HG03064 (cell line): ENCODE results near the gene DERA.
"Not testable (repeated sequence)": the region's sequence is repeated elsewhere in the genome, so short reads cannot be mapped to it uniquely, and the experiment has no call there.

Source experiments
- ATAC-seq: cut with Tn5 transposase; IDR thresholded peaks from one replicate; pipeline ENCODE4 v1.9.1; 2021; ENCODE audit warnings: low read depth; ENCODE audit not compliant: unreplicated experiment

The DERA gene

DNA sequence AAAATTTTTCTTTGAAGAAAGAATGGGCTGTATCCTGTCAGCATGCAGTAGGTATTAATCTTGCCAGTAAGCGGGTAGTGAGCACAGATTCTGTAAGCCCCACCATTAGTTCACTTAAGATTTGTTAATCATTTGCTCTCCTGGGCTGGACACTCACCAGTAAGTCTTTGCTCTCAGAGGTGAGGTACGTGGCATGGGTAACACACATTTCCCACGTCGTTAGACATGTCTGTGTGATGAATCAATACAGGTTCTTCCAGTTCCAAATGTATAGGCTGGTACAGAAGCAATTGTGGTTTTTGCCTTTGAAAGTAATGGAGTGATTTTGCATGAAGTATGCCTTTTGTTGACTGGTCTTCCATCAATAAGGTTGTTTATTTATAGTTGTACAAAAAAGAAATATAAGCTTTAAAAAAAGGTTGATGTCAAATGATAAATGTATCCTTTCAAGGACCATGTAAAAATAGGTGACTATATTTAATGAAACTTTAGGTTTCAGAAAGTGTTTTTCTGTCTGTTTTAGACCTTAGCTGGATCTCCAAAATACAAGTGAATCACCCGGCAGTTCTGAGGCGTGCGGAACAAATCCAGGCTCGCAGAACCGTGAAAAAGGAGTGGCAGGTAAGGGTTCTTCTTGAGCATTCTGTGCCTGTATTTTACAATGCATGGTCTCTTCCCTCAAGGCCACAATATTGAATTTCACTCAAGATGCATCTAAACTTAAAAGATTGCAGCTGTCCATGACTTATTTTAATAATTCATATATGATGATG, 45.5 kb downstream of the DERA start:
- no peak for ATAC-seq

DNA sequence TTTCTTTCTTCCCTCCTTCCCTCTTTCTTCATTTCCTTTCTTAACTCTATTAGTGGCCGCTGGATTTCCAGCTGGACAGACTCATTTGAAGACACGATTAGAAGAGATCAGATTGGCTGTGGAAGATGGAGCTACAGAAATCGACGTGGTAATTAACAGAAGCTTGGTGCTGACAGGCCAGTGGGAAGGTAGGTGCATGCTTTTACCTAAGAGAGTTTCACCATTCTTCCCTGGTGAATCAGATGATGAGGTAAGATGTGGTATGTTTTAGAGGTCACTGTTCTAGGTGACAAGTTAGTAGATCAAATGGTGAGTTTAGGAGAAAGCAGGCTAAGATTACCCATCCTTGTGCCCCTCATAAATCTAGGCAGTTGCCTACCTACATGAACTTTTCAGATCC, 51.6 kb downstream of the DERA start:
- no peak for ATAC-seq

DNA sequence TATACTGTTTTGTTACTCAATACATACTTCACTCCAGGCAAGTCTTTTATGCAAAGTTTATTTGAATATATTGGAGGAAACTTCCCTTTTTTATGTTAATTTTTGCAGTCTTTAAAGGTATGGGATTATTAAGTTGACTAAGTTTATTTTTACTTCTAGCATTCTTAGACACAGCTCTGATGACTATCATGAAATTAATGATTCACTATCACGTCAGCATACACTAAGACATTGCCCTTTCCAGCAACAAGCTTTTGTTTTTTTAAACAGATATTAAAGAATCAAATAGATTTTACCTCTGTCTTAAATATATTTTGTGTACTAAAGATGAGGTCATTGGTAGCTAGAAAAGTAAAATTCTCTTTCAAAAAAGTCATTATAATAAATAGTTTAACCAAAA, 52.1 kb downstream of the DERA start:
- no peak for ATAC-seq

DNA sequence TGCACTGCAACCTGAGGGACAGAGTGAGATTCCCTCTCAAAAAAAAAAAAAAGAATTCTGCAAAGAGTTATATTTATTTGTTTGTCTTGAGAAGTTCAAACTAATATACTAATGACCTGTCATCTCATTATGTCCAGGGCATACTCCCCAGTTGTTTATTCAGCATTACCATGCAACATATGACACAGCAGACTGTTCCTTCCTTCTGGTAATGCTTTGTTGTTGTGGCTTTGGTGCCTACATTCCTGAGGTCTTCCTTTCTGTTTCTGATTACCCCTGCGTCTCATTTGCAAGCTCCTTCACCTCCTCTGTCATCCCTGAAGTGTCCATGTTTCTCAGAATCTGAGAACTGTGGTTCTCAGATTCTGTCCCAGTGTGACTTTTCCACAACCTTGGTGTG, 55.3 kb downstream of the DERA start:
- ATAC-seq, result no peak

DNA sequence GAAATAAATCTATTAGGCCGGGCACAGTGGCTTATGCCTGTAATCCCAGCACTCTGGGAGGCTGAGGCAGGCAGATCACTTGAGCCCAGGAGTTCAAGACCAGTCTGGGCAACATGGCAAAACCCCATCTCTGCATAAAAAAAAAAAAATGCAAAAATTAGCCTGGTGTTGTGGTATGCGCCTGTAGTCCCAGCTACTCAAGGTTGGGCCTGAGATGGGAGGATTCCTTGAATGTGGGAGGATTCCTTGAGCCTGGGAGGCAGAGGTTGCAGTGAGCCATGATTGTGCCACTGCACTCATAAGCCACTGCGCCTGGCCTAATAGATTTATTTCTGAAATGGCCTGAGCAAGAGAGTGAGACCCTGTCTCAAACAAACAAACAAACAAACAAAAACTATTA, 55.9 kb downstream of the DERA start:
- not testable (repeated sequence) for ATAC-seq

DNA sequence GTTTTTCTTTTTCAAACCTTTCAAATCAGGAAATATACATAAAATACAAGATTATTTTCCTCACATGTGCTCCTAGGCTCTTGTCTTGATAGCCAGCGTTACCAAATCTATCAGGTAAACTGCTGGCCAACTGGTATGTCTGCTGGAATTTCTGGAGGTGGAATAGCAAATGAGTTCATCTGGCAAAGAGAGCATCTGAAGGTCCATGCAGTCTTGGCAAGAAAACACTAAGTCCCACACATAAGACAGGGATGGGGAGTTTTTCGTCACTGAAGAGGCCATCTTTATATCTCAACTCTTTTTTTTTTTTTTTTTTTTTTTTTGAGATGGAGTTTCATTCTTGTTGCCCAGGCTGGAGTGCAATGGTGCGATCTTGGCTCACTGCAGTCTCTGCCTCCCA, 60.1 kb downstream of the DERA start:
- no peak for ATAC-seq

DNA sequence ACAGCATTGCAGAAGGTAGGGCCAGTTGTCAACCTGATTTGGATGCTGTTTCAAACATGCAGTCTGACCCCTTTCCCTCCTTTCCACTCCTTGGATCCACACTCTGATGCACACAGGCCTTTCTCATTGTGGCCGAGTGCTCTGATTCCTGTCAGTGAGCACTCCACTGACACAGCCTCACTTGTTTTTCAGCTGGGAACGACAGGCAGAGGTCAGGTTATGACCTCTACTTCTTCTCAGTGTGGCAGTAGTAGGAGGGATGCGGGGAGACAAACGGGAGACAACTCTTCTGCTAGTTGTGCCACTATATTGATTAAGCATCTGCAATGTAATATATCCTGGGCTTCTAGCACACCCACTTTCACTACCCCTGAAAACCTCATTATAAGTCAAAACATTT, 61.8 kb downstream of the DERA start:
- no peak for ATAC-seq

DNA sequence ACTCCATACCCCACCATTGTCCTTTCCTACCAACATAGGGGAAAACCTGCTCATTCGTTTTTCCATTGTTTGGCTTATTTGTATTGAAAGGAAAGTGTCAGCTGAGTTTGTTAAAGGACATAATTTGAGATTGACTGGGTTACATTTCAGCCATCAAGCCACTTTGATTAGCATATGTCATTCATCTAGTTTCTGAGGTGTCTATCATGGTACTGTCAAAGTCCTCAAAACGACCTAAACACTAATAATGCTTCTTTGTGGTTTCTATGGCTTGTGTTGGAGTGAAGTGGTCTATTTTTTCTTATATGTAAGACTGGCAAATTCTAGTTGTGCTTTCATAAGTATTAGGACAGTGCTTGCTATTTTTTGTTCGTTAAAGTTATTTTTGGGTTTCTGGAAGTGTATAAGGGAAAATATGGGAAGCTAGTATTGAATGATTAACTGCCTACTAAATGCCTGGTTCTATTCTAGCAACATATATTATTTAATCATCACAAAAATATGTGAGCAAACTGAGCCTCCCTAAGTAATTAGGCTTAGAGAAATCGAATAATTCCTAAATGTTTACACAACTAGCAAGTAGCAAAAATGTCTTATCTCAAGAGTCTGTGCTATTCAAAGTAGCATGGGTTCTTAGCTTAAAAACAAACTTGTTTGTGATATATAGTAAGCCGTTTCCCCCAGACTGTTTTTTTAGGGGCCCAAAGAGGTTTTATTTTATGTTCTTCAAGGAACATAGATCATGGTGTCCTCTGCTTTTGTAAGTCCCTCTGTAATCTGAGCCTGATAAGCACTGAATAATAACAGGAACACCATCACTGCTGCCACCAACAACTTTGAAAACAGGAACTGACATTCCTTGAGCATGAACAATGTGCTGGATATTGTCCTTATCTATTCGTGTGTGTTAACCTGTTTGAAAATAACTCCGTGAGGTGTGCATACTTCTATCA, 67.1 kb downstream of the DERA start:
- ATAC-seq, result no peak

DNA sequence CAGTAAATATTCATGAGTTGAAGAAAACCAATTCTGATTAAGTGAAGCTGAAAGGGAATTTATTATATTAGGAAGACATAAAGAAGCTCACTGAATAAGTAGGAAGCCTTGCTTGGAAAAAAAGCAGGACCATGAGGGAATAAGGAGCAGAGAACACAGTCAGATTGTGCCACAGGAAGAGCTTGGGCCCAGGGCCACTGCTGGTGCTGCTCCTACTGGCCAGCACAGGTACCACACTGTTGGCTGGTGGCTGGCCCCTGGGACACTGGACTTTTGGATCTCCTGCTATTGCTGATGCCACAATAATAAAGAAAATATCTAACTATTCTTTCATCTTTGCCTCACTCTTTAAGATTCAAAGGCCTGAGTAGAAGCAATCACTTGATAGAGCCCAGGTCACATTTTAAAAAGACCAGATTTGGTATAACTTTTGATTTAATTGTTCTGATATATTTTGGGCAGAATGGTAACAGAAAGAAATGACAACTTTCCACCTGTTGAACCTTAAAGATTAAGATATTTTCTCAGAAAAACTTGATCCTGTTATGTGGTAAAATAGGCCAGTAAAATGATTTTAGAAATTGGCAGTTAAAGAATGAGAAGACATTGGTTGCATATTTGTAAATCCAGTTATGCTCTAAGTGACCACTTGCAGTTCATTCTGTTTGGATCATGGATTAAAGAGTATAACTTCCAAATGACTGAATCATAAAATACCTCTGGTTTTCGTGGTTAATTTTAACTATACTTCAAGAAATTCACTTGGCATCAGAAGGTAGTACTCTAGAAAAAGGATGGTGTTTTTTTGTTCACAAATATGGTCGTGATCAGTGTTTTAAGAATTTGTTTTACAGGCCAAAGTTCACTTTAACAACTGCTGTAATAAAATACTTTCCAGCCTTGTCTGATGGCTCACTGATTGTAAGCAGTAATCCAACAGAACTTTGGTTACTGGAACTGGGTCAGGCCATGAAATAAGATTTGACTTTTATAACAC, 68.3 kb downstream of the DERA start:
- no peak for ATAC-seq

DNA sequence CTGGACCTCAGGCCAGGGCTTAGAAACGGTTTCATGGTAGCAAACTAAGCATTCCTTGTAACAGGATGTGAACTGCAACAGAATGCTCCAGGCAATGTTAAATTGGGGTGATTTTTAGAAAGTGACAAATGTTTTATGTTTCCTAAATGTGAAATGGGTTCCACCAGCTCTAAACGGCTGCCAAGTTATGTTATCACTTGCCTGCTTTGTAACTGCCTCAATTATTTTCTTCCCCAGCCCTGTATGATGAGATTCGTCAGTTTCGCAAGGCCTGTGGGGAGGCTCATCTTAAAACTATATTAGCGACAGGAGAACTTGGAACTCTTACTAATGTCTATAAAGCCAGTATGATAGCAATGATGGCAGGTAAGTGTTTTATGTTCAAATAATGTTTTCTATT, 70.9 kb downstream of the DERA start:
- no peak for ATAC-seq

DNA sequence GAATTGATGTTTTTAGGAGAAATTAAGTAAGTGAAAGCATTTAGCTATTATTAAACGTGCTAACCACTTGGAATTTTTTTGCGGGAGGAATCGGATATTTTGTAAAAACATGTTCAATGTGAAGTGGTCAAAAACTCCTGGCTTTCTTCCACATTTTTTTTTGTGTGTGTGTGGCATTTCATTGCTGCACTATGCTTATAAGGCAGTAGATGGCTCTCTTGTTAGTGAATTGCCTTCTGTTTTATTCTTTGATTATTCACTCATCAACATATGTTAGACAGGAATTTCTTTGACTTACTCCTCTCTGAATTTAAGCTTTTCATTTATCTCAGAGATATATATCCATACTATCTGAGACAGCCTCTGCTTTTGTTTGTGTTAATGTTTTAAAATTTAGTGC, 71.3 kb downstream of the DERA start:
- ATAC-seq, result no peak

DNA sequence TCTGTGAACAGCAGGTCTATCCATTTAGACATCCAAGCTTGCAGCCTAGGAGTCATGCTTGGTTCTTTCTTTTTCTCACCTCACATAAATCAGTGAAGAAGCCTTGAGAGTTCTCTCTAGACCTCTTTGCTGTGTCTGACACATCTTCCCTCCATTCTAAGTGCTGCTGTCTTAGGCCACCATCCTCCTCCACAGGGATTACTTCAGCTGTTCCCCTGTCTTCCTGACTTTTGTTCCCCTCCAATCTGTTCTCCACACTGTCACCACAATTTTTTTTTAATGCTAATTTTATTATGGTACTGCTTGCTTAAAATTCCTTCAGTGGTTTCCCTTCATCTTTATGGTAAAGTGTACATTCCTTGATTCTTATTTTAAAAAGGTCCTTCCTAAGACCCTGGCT, 71.8 kb downstream of the DERA start:
- no peak for ATAC-seq

DNA sequence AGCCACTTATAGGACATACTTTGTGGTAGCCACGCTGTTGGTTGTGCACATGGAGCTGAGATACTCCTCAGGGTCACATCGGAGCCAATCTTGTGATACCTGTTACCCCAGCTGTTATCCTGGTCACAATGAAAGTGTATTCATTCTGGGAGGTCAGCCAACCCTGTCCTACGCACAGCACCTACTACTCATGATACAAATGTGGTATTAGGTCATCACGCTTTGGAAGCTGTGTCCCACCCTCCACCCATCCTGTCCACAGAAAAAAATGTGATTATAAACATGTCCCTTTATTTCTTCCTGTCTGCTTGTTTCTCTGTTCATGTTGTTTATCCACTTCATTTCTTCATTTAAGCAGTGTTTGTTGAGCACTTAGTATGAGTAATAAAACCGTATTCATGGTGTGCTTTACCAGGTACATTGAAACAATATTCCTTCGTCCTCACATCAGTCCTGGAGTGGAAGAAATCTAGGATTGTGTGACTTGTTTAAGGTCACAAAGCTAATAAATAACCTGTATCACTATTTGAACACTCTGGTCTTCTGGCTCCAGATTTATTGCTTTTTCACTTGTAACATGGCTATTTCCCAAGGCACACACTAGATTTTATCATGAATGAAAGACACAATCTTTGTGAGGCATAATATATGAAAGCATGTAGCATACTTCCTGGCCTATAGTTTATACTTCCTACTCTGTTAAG, 73.1 kb downstream of the DERA start:
- no peak for ATAC-seq

DNA sequence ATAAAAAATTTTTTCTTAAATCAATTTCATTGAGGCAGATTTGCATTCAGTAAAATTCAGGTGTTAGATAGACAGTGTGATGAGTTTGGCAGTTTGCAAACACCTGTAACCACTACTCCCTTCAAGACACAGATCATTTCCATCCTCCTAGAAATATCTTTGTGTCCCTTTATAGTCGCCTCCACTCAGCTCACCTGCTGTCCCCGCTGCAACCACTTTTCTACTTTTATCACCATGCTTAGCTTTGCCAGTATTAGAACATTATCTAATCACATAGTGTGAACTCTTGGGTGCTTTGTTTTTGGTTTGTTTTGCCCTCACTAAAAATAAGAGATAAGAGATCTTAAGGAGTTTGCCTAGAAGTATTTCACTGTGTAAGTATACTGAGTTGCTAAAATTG, 73.8 kb downstream of the DERA start:
- ATAC-seq, result no peak

DNA sequence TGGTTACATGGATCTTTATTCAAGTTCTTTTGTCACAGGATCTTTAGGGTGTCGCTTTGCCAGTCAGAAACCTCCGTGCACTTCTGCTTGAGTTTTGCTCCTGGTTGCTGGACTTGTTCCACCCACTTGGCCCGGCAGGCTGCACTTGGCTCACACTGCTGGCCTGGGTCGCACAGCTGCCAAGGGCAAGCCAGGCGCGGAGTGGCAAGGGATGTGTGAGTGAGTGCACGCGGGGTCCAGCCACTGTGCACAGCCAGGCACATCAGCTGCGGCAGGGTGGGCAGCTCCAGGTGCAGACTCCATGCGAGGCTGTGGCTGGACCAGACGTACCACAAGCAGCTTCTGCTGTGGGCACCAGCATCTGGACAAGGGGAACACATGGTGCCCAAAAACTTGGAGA, 76.6 kb downstream of the DERA start:
- ATAC-seq, result no peak

DNA sequence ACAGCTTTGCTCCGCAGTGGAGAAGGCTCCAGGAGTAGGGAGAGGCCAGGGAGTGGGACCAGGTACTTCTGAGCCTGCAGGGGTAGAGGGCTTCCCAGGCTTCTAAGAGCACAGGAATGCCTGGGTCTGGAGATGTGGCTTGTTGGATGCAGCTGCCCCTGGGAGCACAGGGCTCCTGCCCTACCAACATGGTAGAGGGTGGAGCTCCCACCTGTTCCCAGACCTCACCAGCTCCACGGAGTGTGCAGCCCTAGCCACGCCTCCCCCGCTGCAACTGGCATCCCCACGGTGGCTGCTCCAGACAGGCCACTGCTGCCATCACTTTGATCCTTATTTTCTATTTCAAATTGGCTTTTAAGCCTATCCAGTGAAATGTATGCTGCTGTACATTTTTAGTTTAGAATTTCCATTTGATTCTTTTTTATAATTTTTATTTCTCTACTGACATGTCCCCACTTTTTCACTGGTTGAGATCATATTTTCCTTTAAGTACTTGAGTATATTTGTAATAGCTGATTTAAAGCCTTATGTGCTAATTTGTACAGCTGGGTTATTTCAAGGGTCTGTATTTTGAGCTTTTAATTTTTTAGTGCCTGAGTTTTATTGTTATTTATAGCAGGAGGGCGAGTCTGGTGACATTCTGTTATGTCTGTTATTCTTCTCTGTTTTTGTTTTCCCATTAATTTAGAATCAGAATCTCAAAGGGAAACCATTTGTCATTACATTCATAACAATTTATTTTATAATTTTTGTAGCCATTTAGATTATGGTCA, 78.0 kb downstream of the DERA start:
- no peak for ATAC-seq

DNA sequence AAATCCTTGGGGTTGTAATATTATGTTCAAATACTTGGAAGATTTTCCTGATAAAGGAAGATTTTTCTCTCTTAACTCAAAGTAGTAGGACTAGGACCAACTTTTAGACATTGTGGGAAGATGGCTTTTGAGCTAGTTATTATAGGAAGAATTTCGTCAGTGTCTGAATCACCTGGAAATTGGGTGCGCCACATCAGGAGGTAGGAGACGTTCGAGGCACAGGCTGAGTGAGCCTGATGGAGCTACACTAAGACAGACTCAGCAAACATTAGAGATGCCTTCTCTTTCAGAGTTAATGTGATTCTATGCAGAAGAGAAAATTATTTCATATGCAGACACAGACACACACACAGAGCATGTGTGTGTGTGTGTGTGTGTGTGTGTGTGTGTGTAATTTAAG, 84.7 kb downstream of the DERA start:
- ATAC-seq, result no peak

DNA sequence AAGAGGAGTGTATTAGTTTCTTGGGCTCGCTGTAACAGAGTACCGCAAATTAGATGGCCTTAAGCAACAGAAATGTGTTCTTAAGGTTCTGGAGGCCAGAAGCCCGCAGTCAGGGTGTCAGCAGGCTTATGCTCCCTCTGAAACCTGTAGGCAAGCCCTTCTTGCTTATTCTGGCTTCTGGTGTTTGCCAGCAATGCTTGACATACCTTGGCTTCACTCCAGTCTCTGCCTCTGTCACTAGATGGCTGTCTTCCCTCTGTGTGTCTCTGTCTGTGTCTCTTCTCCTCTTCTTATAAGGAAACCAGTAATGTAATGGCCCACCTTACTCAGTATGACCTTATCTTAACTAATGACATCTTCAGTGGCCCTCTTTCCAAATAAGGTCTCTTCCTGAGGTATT, 85.1 kb downstream of the DERA start:
- ATAC-seq, result no peak

DNA sequence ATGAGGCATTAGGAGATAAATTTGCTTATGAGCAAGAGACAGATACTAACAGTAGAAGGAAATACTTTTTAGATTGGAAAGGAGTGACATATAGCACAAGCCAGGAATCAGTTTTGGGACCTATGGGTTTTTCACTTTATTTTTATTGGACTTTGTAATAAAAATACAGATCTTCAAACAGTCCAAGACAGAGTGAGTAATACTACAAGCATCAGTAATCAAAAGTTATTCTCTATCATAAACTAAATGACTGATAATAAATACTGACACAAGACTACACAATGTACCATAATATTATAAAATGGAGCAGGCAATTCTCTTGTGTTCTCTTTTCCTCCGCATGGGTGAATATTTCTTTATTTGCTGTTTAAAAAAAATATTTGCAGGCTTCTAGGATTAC, 85.8 kb downstream of the DERA start:
- no peak for ATAC-seq
